ENCODE results near the gene C1orf74.

GRCh38 chr1:209733409-209734192, 50.8 kb downstream of the C1orf74 start:
- TF ChIP-seq ELF1 (IDR thresholded peaks at IDR 0.05) (no peak), TAF1 (IDR thresholded peaks at IDR 0.05; ENCODE audit: borderline replicate concordance, low read depth, low read length) (no peak), CTCF (IDR thresholded peaks at IDR 0.05) (no peak), NRF1 (IDR thresholded peaks at IDR 0.05; ENCODE audit: low read depth, low read length) (no peak), FOSL2 (IDR thresholded peaks at IDR 0.05; ENCODE audit: borderline replicate concordance, low read depth) (no peak), SMC3 (IDR thresholded peaks at IDR 0.05; ENCODE audit: low read depth, low read length) (no peak), RFX5 (IDR thresholded peaks at IDR 0.05; ENCODE audit: low read length) (no peak), GATA2 (CRISPR knock-in tag; IDR thresholded peaks at IDR 0.05) (no peak), EZH2phosphoT487 (IDR thresholded peaks at IDR 0.05; ENCODE audit: borderline replicate concordance, low read depth) (no peak), USF2 (IDR thresholded peaks at IDR 0.05; ENCODE audit: borderline replicate concordance, low read depth, low read length) (no peak), REST (IDR thresholded peaks at IDR 0.05; ENCODE audit: low read depth, low read length) (no peak)
